Gastrocnemius medialis (tissue), 4 donors: ENCODE results near the gene TRMT11.

ENCODE experiments used
- POLR2A ChIP-seq, 2 donors: fragments of 450-650 bp; IDR thresholded peaks; one replicate each; pipeline ENCODE4 v1.6.1; 2017; ENCODE audit warnings: antibody characterized with exemption in 2 of 2, mild to moderate bottlenecking in 2 of 2, moderate library complexity in 2 of 2
- TF ChIP-seq, protein P1 (sequence below), 5 experiments: fragments of 450-650 bp in 3 of 5; fragments of 200-600 bp in 2 of 5; sonication (generic) in 2 of 5; IDR thresholded peaks in 4 of 5; conservative IDR thresholded peaks in 1 of 5; 1 replicate in 4 of 5; 2 replicates in 1 of 5; pipeline ENCODE4 v1.5.1; 2016 to 2019; ENCODE audit warnings: antibody characterized with exemption in 5 of 5, mild to moderate bottlenecking in 3 of 5, moderate library complexity in 3 of 5

- TF ChIP-seq, protein P1, sequence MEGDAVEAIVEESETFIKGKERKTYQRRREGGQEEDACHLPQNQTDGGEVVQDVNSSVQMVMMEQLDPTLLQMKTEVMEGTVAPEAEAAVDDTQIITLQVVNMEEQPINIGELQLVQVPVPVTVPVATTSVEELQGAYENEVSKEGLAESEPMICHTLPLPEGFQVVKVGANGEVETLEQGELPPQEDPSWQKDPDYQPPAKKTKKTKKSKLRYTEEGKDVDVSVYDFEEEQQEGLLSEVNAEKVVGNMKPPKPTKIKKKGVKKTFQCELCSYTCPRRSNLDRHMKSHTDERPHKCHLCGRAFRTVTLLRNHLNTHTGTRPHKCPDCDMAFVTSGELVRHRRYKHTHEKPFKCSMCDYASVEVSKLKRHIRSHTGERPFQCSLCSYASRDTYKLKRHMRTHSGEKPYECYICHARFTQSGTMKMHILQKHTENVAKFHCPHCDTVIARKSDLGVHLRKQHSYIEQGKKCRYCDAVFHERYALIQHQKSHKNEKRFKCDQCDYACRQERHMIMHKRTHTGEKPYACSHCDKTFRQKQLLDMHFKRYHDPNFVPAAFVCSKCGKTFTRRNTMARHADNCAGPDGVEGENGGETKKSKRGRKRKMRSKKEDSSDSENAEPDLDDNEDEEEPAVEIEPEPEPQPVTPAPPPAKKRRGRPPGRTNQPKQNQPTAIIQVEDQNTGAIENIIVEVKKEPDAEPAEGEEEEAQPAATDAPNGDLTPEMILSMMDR (IDR thresholded peaks at IDR 0.05 in 4 of 5, conservative IDR thresholded peaks at IDR 0.05 in 1 of 5): no peak
- no peak for TF ChIP-seq POLR2A (IDR thresholded peaks at IDR 0.05)
These were observed 15.6 kb upstream of the TRMT11 start for GRCh38 chr6:125970760-125971159.
